CD4-positive, alpha-beta T cell treated with Interleukin-6 at 100 ng/mL for 8 hours (primary cell): Measurements from ENCODE around the gene AKAP3.

Experiments
- DNase-seq: peaks from one replicate; pipeline ENCODE4 v3.0.0-alpha.2; 2020; ENCODE audit warnings: mixed read lengths, low spot score

The AKAP3 gene

GRCh38 chr12:4595881-4596280 lies 53.0 kb downstream of the AKAP3 start:
- DNase-seq, result no peak

- no peak for DNase-seq
Observed at GRCh38 chr12:4591180-4591687, 57.6 kb downstream of the AKAP3 start.

DNA sequence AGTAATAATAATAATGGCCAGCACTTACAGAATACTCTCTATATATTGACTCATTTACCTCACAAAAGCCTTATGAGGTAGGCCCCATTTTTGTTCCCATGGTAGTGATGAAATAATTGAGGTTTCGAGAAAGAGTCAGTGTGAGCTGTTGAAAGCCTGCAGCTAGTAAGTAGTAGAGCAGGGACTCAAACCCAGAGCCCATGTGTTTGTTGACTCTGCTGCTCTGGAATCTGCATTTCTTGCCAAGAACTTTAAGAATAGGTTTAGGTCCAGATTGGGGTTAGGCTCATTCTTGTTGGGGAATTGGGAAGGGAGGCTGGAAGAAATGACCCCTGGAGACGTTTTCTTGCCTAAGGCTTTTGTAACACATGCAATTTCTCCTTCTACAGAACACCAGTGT lies 58.9 kb downstream of the AKAP3 start:
- DNase-seq, result no peak

- no peak for DNase-seq
Observed at GRCh38 chr12:4588916-4589315, 59.9 kb downstream of the AKAP3 start.

DNA sequence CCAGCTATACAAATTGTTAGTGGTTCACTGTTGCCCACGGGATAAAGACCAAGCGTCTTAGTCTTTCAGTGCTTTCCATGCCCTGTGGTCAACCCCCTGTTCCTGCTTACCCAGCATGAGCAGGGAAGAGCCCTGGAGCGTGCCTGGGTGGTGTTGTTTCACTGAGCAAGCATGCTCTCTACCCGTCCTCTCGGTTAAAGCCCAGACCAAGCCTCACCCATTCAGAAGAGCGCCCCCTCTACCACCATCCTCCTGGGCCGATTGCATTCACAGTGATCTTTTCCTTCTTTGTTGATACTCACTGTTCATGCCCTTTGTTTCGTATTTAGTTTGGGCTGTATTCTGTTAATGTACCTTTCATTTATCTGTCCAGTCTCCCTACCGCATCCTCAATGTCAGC lies 61.7 kb downstream of the AKAP3 start:
- DNase-seq, result no peak

DNA sequence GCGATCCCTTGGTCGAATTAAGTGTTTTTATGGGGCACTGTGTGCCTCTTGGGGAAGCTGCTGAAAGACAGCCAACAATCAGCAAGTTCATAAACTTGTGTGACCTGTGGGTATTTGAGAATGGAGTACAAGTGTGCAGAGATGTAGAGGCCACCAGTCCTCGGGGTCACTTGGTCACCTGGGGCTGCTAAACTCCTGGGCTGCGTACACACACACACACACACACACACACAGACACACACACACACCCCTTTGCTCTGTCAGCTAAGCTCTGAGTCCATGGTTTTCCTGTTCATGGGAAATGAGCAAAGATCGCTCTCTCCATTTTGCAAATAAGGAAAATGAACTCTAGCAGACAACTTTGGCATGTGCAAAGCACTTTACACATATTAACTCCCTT lies 62.4 kb downstream of the AKAP3 start:
- DNase-seq, result no peak

DNA sequence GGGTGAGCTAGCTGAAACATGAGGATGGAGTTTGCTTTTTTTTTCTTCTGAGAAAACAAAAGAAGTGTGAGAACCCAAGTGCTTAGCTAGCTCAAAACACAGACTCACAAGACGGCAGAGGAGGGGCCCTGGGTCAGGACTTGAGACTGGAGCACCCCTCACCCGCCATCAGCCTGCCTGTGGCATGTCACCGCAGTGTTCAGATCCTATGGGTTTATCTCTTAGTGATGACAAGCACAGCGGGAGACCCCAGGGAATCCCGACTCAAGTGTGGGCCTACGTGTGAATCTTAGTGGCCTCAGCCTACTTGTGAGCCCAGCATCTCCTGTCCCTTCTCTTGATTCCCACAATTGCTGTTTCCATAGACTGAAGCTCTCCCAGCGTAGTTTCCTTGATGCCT lies 64.0 kb downstream of the AKAP3 start:
- no peak for DNase-seq

DNA sequence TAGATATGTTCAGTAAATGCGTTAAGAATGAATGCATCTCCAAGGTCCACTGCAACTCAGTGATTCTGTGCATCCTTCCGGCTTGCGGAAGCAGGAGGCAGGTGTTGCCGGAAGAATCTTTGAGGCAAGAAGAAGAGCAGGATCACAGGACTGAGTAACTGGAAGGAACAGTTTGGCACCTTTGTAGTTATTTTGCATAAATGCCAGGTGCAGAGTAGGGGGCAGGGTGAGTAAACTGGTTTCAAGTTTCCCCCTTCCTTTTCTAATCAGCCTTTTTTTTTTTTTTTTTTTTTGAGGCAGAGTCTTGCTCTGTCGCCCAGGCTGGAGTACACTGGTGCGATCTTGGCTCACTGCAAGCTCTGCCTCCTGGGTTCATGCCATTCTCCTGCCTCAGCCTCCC lies 64.6 kb downstream of the AKAP3 start:
- no peak for DNase-seq

- DNase-seq, result no peak
Observed at GRCh38 chr12:4580281-4580688, 68.6 kb downstream of the AKAP3 start.

- no peak for DNase-seq
Observed at GRCh38 chr12:4579305-4580102, 69.3 kb downstream of the AKAP3 start.

GRCh38 chr12:4572680-4573079 lies 76.2 kb downstream of the AKAP3 start:
- DNase-seq, result no peak

- DNase-seq, result no peak
Observed at GRCh38 chr12:4569261-4569660, 79.6 kb downstream of the AKAP3 start.

DNA sequence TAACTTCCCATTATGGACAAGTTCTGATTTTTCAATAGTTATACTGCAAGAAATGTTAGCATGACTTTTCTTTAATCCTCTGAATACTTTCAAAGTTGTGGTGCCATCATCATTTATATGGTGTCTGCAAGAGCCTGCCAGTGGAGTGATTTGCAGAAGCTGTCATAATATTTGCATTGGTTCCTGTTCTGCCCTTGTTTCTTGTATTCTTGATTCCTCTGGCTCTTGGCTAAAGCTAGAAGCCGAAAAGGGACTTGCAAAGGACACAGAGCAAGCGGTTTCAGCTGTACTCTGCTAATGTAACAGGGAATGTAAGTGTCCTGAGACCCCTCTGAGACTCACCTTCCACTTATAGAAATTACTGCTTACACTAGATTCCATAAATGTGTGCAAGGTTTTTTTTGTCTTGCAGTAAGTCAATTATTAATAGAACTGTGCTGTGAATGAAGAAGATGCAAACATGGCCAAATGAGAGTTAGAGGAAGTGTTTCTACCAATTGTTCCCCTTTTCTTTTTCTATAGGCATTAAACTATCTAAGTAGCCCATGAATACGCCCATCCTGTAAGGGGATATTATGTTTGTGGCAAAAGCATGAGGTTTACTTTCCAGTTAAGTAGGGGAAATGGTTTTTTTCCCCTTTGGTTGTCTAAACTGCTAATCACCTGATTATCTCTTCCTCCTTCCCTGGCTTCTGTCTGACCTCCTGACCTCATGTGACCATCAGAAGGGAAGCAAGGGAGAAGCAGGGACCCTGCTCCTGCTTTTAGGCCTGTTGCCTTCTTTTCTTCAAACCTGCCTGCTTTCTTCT lies 81.6 kb downstream of the AKAP3 start:
- no peak for DNase-seq

DNA sequence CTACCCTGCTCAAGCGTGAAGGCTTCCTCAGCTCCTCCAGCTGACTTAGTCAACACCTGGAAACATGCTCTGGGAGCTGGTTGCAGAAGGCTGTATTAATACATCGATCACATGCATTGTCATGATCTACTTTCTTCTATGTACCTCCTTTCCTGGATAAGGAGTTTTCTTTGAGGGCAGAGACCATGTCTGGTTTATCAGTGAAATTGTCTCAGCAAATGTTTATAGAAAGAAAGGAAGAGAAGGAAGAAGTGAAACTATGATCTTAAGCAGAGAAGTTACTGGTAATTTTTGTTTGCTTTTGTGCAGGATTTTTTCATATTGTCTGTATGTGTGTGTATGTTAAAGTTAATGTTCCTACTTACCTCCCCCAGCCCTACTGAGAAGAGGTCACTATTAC lies 82.4 kb downstream of the AKAP3 start:
- DNase-seq, result no peak
